Spleen (tissue), 7 donors: ENCODE data around the gene OTOP2.

Experiments used
- CTCF ChIP-seq, 11 experiments: fragments of 200-600 bp in 7 of 11; fragments of 450-650 bp in 4 of 11; sonication (generic) in 4 of 11; IDR thresholded peaks in 8 of 11; conservative IDR thresholded peaks in 3 of 11; 1 replicate in 7 of 11; 2 replicates in 4 of 11; pipeline versions ENCODE4 v1.4.0 to v1.8.0; 2016 to 2021; ENCODE audit warnings: antibody characterized with exemption in 11 of 11, inconsistent platforms in 4 of 11, mild to moderate bottlenecking in 1 of 11
- POLR2A ChIP-seq, 3 donors: fragments of 450-650 bp; IDR thresholded peaks; one replicate each; pipeline ENCODE4 v1.5.1; 2017; ENCODE audit warnings: antibody characterized with exemption in 3 of 3, mild to moderate bottlenecking in 1 of 3
- POLR2AphosphoS5 ChIP-seq, 3 donors: sonication (generic); formaldehyde crosslinking; IDR thresholded peaks; one replicate each; pipeline ENCODE4 v1.5.1; 2017; ENCODE audit warnings: antibody characterized with exemption in 3 of 3
- donor health status: DM: no; HTN: no; CAD: no; lungs with moderate emphysema.
- donor health status: DM: no; HTN: no; CAD: no.
- donor health status: DM: no; HTN: no; CAD: no.

GRCh38 chr17:74923538-74924249 lies 379 bp upstream of the OTOP2 start:
- TF ChIP-seq CTCF (IDR thresholded peaks at IDR 0.05 in 8 of 11, conservative IDR thresholded peaks at IDR 0.05 in 3 of 11) (peak; percentile 48 to 95 (median 81)), POLR2A (IDR thresholded peaks at IDR 0.05) (no peak), POLR2AphosphoS5 (IDR thresholded peaks at IDR 0.05) (peak in 1 of 3 donors; percentile 57)
